HG03457 (cell line): ENCODE results near the gene POLR2L.

ENCODE experiments used
- ATAC-seq: cut with Tn5 transposase; IDR thresholded peaks from one replicate; pipeline ENCODE4 v1.9.1; 2021; ENCODE audit warnings: moderate number of reproducible peaks; ENCODE audit not compliant: unreplicated experiment

Gene POLR2L

DNA sequence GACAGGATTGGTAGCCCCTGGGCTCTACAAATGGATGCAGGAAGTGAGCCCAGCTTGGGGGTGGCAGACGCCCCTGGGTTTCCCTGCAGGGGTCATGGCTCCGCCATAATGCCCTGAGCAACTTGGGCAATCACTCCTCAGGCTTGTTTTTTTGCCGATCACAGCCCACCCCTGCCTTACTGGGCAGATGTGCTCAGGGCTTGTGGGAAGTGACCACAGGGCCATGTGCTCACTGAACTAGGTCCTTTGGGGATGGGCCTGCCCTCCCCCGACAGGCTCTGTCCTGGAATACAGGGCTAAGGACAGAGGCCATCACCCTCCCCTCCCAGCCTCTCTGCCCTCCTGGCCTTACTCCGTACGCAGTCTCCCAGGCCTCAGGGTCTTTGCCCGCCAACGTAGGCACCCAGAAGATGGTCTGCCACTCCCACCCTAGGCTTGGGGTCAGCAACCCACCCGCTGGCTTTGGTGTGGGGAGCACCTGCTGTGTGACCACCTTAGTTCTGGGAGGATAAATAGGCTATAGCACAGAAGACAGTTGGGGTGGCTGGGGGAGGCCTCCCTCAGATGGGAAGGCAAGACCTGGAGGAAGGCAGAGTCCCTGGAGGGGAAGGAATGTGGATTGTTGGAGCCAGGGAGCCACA is 28.8 kb downstream of the POLR2L start:
- no peak for ATAC-seq

DNA sequence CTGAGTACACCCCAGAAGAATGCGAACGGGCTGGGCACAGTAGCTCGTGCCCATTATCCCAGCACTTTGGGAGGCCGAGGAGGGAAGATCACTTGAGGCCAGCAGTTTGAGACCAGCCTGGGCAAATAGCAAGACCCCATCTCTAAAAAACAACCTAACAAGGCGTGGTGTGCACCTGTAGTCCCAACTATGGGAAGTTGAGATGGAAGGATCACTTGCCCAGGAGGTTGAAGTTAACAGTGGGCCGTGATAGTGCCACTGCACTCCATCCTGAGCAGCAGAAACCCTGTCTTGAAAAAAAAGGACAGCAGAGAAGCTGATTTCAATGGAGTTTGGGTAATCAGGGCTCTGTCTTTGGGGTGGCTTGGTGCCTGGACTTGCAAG is 29.3 kb downstream of the POLR2L start:
- ATAC-seq = no peak

DNA sequence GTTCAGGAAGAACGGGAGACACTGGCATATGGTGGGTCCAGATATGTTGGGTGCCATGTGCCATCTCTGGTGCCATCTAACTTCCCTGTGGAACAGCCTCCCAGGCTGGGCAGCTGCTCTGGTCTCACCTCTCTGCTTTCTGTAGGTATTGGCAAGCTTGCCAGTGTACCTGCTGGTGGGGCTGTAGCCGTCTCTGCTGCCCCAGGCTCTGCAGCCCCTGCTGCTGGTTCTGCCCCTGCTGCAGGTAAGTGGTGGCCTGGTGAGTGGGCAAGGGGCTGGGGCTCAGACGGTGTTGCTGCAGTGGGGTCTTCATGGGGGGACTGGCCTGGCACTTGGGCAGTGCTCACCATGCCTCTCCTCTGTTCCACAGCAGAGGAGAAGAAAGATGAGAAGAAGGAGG is 29.9 kb downstream of the POLR2L start:
- no peak for ATAC-seq

DNA sequence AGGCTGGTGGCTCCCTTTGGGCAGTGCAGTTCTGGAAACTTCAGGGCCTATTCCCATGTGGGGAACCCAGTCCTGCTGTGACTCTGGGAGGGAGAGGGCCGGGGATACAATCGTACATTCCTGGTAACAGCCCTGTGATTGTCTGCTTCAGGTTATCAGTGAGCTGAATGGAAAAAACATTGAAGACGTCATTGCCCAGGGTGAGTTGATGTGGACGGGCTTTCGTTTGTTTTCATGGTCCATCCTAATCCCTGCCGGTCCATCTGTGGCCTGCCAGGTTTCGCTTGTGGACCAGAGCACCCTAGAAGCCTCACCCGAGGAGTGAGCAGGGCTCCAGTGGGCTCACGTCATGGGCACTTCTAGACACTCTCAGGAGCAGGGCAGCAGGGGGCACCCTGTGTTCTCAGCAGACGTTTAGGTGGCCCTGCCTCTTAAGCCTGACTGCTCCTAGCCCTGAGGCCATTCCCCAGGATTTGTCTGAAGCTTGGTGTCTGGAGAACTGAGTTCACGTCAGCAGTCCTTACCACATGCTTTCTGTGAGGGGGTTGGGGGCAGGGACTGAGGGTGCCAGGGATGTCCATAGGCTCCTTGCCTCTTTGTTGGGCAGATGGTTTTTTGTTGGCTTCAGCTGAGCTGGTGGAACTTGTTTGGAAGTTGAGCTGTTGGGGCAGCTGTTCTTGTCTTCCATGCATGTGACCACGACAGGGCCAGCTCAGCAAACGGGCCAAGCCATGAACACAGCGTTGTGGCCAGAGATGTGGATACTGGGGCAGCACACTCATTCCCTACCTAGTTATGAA is 30.7 kb downstream of the POLR2L start:
- no peak for ATAC-seq

DNA sequence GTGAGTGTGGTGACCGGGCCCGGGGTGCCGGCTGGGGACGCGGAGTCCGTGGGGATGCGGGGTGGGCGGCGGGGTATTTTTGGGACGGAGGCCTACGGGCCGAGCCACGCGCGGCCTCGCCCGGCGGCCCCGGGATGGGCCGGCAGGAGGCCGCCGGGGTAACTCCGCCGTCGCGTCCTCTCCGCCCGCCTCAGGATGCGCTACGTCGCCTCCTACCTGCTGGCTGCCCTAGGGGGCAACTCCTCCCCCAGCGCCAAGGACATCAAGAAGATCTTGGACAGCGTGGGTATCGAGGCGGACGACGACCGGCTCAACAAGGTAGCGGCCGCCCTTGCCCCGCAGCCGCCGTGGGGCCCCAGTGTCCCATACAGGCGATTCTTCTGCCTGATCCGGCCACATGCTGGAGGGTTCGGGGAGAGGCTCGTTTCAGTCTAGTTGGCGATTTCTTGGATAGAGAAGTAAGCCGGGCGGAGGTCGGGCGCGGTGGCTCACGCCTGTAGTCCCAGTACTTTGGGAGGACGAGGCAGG is 32.2 kb downstream of the POLR2L start:
- ATAC-seq = peak; percentile 1

DNA sequence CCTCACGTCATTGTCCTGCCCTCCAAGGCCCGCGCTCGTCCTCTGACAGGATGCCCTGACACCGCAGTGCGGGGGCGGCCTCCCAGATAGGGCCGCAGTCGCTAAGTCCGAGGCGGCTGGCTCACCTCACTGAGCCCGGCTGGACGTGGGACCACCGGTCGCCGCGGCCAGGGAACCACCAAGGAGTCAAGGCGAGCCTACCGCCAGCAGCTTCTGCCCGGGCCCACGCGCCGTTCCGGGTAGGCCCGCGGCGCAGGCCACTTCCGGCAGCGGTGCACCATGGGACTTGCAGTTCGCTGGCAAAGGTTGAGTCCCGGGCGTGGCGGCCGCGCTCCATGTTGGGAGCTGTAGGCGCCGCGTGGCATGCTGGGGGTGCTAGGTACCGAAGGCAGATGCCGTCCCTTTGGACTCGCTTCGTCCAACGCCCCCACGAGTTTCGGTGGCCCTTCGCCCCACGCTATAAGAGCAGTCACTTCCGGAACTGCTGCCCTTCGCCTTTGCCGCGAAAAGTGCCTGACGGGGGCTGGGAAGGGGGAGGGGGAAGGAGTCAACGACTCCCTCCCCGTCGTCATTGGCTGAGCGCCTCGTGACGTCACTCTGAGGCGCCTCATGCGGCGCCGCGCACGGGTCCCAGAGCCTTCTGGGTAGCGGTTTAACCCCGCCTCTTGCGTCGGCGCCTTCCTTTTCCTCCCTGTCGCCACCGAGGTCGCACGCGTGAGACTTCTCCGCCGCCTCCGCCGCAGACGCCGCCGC is 32.9 kb downstream of the POLR2L start, which contains the start of gene RPLP2:
Gene RPLP2, plus strand, starts transcription at position 681 of the 753 bp plus-strand sequence. CDS start 268 bp downstream, outside the sequence.
- peak; percentile 51 for ATAC-seq

DNA sequence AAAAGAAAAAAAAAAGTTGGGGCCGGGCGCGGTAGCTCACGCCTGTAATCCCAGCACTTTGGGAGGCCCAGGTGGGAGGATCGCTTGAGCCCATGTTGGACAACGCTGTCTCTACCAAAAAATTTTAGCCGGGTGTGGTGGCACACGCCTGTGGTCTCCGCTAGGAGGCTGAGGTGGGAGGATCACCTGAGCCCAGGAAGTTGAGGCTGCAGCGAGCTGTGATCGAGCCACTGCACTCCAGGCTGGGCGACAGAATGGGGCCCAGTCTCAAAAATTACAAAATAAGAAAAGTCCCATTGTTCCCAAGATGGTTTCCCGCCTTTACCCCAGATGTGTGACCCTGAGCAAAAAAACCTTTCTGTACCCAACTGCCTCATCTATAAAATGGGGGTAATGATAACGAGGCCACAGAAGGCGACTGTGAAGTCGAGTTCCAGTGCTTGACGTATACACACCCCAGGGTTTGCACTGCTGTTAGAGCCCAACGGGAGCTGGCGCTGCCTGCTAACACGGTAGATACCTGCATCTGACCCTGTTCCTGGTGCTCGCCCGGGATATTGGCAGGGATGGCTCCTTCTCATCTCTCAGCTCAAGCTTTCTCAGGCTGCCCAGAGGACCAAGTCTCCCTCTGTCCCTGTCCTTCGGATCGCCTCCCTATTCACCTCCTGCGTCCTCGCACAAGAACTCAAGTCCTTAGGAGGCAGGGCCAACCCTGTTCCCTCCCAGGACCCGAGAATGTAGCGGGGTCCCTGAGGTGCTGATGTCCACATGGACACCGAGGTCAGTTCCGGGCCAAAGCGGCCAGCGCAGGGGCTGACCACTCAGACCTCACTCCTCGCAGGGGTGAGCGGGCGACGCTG is 33.7 kb downstream of the POLR2L start:
- no peak for ATAC-seq

DNA sequence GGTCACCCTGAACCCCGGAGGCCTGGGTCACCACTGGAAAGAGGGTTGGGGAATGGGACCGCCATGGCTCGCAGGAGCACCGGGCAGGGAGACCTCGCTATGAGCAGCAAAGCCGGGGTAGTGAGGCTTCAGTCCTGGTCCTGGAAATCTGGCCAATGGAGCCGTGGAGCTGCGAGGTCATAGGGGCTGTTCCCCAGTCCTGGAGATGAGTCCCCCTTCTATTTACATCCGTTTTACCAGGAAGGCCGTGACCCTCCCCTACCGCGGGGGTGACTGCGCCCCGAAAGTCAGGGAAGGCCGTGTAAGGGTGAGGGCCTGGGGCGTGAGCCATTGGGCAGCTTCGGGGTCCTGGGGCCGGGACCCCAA is 37.7 kb downstream of the POLR2L start:
- no peak for ATAC-seq

DNA sequence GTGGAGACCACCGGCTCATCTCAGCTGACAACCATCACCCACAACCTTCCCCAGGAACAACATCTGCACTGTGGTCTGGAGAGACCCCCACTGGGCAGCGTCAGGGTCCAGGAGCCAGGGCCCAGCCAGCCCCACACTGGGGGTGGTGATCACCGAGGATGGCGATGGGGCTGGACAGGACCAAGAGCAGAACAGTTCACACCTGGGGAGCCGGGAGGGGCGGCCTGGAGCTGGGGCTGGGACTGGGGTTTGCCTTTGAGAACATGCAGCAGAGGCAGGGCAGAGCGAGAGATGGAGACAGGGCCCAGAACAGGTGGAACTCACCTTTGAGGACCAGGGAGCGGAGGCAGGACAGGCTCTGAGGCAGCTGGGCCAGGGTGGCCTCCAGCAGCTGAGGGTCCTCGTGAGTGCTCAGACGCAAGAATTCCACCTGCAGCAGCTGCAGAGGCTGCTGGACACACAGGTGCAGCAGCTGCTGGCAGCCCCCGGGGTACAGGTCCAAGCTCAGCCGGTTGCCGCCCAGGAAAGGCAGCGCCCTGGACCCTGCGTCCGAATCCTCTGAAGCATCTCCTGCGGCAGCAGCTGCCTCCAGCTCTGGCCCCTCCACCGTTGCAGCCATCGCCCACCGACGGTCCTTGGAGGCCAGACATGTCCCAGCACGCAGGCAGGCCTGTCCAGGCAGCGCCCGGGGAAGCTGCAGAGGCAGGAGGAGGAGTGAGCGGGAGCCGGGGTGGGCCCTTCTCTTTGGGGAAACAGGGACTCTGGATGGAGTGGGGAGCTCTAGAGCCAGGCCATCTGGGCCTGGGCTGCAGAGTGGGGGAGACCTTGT is 38.3 kb downstream of the POLR2L start:
- no peak for ATAC-seq

DNA sequence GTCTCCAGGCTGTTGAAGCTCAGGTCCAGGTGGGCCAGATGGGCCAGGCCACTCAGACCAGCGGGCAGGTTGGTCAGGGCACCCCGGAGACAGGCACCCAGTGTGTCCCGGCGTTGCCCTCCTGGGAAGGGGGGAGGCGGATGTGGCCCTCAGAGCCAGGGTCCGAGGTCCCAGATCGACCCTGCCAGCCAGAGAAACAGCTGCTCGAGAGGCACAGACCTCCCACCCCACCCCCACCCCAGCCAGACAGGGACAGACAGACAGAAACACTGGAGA is 38.9 kb downstream of the POLR2L start:
- no peak for ATAC-seq

DNA sequence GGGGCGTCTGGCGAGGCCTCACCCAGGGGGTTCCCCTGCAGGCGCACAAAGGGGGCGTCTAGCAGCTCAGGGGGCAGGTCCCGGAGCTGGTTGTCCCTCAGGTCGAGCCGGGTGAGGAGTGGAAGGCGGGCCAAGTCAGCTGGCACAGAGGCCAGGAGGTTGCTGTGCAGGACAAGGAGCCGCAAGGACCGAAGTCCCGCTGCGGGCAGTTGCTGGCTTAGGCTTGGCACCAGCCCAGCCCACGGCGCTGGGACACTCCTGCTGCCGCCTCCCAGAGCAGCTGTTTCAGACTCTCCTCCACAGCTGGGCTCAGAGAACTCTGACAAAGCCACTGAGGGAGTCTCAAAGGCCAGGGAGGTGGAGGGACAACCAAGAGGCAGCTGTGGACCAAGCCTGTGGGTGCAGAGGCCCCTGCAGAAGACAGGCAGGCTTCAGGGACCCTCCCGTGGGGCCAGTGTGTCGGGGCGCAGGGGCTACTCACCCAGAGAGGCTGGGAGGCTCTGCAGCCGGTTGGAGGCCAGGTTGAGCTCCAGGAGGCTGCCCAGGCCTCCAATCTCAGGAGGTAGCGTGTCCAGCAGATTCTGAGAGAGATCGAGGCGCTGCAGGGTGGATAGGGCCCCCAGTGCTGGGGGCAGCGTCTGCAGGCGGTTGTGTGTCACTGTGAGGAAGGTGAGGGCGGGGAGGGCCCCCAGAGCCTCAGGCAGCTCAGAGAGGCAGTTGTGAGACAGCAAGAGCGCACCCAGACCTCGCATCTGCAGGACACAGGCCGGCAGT is 39.4 kb downstream of the POLR2L start:
- ATAC-seq = no peak

DNA sequence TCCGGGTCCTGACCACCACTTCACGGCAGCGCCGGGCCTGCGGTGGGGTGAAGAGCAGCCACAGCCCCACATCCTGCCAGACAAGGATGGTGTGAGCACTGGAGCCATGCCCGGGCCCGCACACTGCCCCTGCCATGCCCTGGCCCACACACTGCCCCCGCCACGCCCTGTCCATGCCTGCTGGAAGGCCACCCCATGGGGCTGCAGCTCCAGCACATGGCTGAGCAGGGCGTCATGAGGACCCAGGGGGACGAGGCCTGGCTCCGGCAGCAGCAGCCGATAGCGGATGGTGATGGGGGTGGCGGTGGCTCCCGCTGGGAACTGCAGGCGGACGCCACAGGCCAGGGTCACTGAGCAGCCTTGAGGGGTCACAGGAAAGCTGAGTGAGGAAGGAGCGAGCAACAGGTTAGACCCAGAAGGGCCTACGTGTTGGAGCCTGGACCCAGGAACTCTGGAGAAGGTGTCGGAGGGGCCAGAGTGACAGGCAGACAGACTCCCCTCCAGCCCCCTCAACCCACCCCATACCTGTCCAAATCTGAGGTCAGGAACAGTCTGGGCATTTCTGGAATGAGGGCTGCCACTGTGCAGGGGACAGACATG is 40.2 kb downstream of the POLR2L start:
- ATAC-seq = no peak

DNA sequence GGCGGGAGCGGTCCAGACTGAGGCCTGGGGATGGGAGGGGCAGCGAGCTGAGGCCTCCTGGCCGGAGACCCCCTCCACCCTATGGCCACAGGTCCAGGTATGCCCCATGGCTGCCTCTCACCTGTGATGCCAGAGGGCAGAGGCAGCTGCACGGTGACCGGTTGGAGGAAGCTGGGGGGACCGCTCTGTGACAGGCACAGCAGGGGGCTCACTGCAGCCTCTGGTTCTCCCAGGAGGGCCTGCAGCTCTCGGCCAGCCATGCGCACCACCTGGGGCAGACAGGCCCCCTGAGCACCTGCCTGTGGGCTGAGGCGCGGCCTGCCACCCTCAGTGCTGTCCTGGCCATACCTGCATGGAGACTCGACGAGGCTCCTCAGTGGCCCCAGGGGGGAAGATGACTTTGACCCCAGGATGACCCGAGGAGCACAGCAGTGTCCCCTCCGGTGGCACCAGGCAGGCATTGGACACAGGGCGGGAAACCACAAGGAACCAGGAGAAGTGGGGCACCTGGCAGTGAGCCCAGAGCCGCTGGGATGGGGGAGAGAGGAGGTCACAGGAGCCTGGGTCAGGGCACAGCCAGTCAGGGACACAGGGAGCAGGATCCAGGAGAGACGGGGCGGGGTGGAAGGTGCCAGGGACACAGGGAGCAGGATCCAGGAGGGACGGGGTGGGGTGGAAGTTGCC is 41.1 kb downstream of the POLR2L start:
- ATAC-seq = no peak

DNA sequence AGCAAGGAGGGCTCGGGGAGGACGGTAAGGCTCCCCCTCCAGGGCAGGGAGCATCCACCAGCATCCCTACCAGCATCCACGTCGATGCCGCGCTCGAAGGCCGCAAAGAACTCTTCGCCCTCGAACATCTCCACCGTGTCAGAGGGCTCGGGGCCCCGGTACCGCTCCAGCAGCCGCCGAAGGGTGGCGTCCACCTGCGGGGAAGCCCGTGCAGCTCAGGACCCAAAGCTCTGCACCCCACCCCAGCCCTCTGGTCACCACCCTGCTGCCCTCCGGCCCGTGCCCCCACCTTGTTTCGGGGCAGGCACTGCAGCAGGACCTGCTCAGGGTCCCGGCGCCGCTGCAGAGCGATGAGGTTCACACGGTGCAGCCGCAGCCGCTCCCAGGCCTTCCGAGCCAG is 41.9 kb downstream of the POLR2L start:
- ATAC-seq = no peak

DNA sequence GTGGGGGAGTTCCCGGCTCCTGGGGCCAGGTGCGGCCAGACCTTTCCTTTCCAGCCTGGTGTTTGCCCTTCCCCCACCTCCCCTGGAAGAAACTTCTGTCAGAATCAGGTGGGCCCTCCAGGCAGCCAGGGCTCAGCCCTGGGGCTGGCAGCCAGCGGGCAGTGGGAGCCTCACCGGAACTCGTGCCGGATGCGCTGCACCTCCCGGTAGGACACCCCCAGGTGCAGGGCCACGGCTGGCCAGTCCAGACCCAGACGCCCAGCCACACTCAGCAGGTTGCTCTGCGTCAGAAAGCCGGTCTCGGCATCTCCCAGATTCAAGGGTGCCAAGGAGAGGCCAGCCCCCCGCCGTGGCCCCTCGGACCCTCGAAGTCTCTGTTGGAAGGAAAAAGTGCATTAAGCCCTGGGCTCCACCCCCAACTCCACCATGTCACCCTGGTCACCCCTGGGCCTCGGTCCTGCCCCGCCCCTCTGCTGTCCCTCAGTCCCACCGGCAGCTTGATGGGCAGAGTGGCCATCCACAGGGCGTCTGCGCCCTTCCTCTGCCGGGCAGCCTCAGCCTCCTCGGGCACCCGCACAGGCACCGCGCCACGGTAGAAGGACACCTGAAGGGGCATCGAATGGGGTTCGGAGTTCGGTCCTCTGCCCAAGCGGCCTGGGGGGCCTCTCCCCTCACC is 42.5 kb downstream of the POLR2L start:
- ATAC-seq = no peak

DNA sequence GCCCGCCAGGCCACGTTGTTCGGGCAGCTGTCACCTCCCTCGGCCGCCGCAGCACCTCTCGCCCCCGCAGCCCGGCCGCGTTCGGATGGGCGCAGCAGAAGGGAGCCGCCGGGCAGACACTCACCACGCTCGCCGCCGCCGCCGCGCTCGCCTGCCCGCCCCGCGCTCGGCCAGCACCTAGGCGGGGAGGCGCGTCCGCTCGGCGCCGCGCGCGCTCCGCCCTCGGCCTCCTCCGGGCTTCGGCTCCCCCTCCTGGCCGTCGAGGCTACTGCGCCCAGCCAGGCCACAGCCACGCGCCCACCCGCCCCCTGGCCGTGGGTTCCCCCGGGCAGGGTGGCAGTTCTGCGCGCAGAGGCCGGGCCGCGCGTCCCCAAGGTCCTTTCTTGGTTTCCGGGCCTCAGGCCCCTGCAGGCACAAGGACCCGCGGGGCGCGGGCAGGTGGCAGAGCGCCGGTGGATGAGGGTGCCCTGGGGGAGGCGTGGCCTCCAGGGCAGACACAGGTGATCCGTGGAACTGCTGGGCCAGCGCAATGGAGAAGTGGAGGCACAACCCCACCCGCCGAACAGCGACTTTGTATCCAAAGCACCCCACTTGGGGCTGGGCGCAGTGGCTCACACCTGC is 44.1 kb downstream of the POLR2L start, which contains the start of gene SLC25A22:
Gene SLC25A22, minus strand, starts transcription at position 189 of the 621 bp plus-strand sequence. CDS start 3,275 bp downstream, outside the sequence.
- peak; percentile 35 for ATAC-seq
